Measurements from ENCODE around the gene SORCS2.

- TF ChIP-seq POLR2A (IDR thresholded peaks at IDR 0.05) (no peak), CTCF (IDR thresholded peaks at IDR 0.05) (no peak)
Observed at GRCh38 chr4:7705062-7705461, 512.7 kb downstream of the SORCS2 start.
